GM12875 (cell line): ENCODE results near the gene CACNA2D1.

Experiments
- H3K4me3 ChIP-seq: one replicate; pipeline ENCODE4 v1.5.1; 2011; ENCODE audit warnings: low read depth, low read length, control low read depth
- CTCF ChIP-seq: IDR thresholded peaks from 2 replicates; pipeline ENCODE4 v1.5.1; 2011; ENCODE audit warnings: low read depth, mild to moderate bottlenecking, control low read depth, inconsistent platforms, low read length, moderate library complexity, borderline replicate concordance; ENCODE audit not compliant: insufficient read depth

Gene CACNA2D1

GRCh38 chr7:81932936-81933335 is 510.6 kb downstream of the CACNA2D1 start:
- H3K4me3 ChIP-seq = no peak overlapping the region
- no peak for TF ChIP-seq CTCF

- no peak for TF ChIP-seq CTCF
- H3K4me3 ChIP-seq = no peak overlapping the region
Observed at GRCh38 chr7:81929386-81929785, 514.2 kb downstream of the CACNA2D1 start.

- TF ChIP-seq CTCF = no peak
- H3K4me3 ChIP-seq = no peak overlapping the region
Observed at GRCh38 chr7:81926154-81926553, 517.4 kb downstream of the CACNA2D1 start.

- no peak overlapping the region for H3K4me3 ChIP-seq
Observed at GRCh38 chr7:81925530-81925929, 518.0 kb downstream of the CACNA2D1 start.

GRCh38 chr7:81924494-81924893 is 519.1 kb downstream of the CACNA2D1 start:
- no peak overlapping the region for H3K4me3 ChIP-seq
- TF ChIP-seq CTCF = no peak

More at GRCh38 chr7:81925530-81925929, 518.0 kb downstream of the CACNA2D1 start:
- no peak for TF ChIP-seq CTCF

DNA sequence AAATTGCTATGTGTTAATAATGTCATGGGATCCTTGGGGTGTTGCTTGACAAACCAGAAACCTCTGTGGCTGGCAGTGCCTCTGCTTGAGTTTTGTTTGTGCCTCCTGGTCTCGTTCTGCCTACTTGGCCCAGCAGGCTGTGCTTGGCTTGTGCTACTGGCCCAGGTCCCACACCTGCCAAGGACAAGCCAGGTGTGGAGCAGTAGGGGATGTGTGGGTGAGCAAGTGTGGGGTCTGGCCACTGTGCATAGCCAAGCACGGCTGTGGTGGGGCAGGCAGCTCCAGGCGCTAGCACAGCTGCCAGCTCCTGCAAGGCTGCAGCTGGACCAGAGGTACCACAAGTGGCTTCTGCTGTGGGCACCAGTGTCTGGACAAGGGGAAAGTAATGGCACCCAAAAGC is 524.1 kb downstream of the CACNA2D1 start:
- no peak overlapping the region for H3K4me3 ChIP-seq
- no peak for TF ChIP-seq CTCF

- TF ChIP-seq CTCF = no peak
- H3K4me3 ChIP-seq = no peak overlapping the region
Observed at GRCh38 chr7:81908220-81908619, 535.4 kb downstream of the CACNA2D1 start.
